MM.1S (cell line): ENCODE measurements around the gene PHLDB1.

Experiments used
- CTCF ChIP-seq: fragments of 300-600 bp; sonication (generic); IDR thresholded peaks from 2 replicates; pipeline ENCODE4 v1.5.1; 2016; ENCODE audit warnings: antibody characterized with exemption, low read length, mixed read lengths
- EZH2 ChIP-seq: fragments of 300-600 bp; sonication (generic); optimal IDR thresholded peaks from 2 replicates; pipeline ENCODE3; 2017; ENCODE audit warnings: low read depth, mild to moderate bottlenecking, antibody characterized with exemption, low read length, mixed read lengths
- EZH2phosphoT487 ChIP-seq: fragments of 300-600 bp; sonication (generic); IDR thresholded peaks from 2 replicates; pipeline ENCODE4 v1.6.1; 2018; ENCODE audit warnings: antibody characterized with exemption, low read length

GRCh38 chr11:118663902-118664301 lies 56.5 kb downstream of the PHLDB1 start:
- TF ChIP-seq EZH2 (no peak), CTCF (no peak), EZH2phosphoT487 (no peak)
